Stimulated activated CD4-positive, alpha-beta T cell treated with anti-CD3 and anti-CD28 coated beads, Interleukin-2, amount 100 ng/mL, for 24 hours (primary cell): Measurements from ENCODE around the gene NAGK.
"Not testable (repeated sequence)": the region's sequence is repeated elsewhere in the genome, so short reads cannot be mapped to it uniquely, and the experiment has no call there.

ENCODE experiments used
- DNase-seq, 2 donors: peaks; one replicate each; pipeline ENCODE4 v3.0.0-alpha.2; 2020

Gene NAGK

DNA sequence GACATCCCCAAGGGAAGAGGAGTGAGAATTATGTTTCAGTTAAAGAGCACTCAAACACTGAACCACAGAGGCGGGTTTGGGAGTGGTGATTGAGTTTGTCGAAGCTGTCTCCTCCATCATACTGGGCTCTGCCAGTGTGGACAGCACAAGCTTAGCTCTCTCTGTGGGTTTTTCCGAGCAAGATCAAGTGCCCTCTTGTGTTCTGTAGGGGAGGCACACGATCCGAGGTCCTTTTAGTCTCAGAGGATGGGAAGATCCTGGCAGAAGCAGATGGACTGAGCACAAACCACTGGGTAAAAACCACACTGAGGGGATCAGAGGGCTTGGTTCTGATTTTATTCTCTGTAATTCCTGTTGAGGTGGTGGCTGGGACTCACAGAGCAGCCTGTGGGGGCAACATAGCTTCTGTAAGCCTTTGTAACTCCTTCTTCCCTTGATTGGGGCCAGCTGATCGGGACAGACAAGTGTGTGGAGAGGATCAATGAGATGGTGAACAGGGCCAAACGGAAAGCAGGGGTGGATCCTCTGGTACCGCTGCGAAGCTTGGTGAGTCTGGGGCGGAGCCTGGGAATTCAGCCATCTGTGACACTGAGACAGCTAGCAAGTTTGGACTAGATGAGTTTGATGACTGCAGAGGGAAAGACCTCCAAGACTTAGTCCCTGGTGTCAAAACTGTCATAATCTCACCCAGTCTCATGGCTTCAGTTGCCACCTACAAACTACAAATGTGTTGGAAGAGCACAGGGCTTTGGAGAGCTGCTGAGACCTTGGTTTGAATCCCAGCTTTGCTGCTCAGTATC lies 2.0 kb downstream of the NAGK start:
- DNase-seq, result no peak

DNA sequence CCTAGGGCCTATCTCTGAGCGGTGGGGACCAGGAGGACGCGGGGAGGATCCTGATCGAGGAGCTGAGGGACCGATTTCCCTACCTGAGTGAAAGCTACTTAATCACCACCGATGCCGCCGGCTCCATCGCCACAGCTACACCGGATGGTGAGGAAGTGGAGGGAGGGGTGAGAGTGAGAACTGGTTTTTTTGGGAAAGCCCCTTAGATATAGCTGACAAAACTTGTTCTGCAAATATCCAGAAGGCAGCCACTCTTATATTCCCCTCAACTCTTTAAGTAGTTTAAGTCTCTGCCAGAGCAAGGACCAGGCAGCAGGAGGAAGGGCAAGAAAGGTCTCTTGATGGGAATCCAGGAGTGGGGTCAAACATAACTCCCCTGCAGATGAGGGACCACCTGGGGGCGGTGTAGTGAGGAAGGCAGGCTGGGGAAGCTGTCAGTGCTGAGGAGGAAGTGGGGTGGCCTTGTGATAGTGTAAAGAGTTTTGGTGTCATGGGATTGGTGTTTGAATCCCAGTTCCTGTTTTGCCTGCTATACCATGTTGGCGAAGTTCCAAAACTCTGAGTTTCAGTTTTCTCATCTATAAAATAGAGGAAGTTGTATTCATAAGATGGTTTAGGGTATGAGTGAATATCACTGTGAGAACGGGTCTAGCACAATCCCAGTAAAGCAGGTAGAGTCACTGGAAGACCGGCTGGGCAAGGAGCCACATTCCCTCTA lies 3.4 kb downstream of the NAGK start:
- DNase-seq, result peak; percentile 60 to 63

DNA sequence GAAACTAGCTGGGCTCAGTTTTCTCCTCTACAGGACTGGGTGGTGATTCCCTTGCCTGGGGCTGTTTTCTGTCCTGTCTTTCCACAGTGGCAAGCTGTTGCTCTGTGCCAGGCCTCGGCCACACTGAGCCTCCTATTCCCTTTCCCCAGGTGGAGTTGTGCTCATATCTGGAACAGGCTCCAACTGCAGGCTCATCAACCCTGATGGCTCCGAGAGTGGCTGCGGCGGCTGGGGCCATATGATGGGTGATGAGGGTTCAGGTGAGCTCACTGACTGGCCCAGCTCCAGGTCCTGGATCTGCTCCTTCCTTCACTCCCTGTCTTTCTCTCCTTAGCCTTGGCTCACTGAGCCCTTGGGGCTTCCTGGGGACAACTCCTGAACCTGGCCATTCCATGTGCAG lies 4.0 kb downstream of the NAGK start:
- no peak for DNase-seq

DNA sequence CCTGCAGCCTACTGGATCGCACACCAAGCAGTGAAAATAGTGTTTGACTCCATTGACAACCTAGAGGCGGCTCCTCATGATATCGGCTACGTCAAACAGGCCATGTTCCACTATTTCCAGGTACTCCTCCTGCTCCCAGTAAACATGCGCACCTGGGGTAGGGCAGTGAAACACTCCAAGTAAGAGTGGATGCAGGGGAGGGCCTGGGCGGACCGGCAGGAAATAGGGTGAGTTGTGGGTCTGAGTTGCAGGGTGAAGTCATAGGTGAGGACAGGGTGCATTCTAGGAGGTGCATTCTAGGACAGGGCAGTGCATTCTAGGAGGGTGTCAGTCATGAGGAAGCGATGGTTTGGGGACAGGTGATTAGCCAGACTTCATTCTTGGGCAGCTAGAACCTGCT lies 5.0 kb downstream of the NAGK start:
- no peak for DNase-seq

DNA sequence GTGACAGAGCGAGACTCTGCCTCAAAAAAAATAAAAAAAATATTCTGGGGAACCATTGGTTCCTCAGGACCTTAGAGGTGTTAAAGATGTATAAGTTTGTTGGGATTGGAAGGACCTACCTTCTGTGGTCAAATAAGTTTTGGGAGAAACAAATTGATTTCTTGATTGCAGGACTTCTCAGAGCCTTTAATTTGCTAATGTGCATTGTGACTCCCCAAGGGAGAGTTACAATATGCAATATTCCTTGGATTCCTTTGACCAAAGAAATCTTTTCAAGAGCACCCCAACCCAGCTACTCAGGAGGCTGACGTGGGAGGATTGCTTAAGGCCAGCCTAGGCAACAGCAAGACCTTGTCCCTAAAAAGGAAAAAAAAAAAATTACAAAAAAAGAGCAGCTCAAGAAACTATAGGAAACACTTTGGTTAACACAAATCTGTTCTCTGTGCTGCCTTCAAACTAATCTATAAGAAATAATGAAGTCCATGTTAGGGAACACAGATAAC lies 6.5 kb downstream of the NAGK start:
- no peak for DNase-seq

DNA sequence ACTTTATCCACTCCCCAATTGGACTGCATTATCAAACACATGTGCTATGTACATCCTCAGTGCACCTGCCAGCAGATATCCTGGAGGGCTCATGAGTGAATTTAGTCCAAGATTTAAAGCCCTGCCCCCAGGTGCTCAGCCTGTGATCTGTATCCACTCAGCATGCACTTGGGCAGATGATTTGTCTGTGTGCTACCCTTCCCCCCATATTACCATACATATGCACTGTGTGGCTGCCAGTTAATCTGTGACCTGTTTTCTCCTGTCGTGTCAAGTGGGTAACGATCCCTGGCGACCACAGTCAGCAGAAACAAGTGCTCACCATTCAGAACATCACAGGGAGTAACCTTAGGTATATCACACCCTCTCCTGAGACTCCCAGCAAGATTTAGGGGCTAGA lies 10.2 kb downstream of the NAGK start:
- no peak for DNase-seq

DNA sequence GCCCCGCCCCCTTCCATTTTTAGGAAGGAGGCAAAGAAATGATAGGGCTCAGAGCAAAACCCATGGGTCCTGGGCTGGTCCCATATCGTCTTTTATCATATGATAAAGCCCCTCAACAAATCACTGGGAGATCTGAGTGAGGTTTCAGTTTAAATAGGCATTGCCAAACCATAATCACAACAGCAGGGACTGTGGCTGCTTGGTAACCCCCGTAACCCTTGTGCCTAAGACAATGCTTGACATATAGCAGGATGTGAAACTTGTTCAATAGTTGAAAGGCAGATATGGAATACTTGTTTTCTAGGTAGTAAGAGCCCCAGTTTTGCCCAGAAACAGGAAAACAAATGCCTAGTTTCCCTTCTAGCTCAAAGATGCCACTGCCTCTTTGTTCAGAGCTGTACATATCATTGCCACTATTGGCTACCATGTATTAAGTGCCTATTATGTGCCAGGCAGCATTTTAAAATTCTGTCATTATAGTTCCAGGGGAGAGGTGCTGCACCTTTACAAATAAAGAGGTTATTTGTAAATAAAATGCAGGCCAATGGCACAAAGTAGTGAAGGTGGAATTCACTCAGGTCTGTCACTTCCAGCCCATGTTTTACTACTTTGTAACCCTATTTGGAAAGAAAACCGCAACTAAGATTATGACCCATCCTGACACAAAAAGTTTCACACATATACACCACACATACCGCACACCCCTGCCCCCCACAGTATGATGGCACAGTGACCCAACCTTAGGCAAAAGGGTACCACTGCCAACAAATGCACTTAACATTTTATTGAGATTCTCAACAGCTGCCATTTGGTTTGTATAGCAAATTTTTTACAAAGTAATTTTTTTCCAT lies 14.2 kb downstream of the NAGK start:
- DNase-seq, result peak; percentile 58 to 65

DNA sequence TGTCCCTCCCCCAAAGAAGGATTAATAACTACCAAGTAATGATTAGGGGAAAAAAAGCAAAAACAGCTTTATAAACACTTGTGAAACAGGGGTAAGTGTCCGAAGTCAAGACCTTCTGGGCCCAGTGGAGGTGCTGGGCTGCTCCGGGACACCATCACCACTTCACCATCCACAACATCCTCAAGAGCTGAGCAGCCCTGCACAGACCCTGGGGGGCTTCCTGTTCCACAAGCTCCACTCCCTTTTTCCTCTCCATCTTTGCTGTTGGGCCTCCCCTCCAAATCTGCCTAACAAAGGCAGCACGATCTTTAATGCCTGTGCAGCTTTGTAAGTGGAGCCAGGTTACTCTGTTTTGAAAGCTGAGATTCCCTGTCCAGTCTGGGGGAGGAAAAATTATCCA lies 14.8 kb downstream of the NAGK start:
- not testable (repeated sequence) for DNase-seq

DNA sequence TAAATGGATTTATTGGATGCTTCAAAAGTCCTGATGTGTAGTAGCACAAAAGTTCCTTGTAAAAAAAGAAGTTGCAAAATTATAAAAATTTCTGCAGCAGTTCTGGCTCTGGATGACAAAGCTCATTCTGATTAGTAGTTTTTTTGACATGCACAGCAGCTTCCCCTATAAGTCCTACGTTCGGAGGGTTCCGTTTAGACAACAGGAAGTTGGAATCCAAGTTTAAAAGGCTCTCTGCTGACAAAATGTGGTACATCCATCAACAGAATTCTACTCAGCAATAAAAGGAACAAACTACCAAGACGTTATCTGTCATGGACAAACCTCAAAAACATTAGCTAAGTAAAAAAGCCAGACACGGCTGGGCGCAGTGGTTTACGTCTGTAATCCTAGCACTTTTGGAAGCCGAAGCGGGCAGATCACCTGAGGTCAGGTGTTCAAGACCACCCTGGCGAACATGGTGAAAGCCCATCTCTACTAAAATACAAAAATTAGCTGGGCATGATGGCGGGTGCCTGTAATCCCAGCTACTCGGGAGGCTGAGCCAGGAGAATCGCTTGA lies 15.4 kb downstream of the NAGK start:
- DNase-seq, result not testable (repeated sequence)

DNA sequence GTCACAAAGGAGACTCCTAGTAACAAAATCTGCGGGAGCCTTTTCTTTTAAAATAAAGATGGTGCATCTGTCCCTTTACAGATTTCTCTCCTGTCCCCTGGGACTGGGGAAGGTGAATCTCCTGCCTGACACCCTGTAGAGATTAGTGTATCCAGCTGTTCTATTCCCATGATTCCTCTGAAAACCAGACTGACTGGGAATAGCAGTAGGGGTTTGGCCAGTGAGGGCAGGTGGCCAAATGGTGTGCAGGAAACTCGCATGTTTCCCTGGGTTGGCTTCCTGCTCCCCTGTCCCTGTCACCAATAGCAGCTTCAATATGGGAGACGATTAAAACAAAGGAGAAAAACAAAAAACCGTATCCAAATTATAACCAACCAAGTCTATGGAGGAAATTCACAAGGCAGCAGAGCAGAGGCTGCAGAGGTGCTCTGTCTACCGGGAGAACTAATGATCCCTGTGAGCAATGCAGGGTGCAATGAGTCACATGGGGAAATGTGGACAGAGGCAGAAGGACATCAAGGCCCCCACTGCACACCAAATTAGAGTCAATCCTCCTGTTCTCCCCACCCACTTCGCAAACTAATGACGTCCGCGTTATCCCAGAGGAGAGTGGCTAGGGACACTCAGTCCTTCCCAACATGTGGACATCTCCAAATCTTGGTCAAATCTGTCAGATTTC lies 17.0 kb downstream of the NAGK start:
- DNase-seq, result not testable (repeated sequence)

DNA sequence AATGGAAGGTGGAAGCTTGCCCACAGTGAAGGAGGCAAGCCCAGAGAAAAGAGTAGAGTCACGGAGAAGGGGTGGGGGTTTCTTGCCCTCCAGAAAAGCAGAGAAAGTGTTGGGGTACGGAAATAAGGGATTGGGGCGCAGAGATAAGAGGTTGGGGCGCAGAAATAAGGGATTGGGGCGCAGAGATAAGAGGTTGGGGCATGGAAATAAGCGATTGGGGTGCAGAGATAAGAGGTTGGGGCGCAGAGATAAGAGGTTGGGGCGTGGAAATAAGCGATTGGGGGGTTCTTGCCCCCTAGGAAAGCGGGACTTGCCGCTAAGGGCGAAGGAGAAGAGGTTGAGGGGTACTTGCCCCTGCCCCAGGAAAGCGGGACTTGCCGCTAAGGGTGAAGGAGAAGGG lies 21.0 kb downstream of the NAGK start:
- DNase-seq, result not testable (repeated sequence)

DNA sequence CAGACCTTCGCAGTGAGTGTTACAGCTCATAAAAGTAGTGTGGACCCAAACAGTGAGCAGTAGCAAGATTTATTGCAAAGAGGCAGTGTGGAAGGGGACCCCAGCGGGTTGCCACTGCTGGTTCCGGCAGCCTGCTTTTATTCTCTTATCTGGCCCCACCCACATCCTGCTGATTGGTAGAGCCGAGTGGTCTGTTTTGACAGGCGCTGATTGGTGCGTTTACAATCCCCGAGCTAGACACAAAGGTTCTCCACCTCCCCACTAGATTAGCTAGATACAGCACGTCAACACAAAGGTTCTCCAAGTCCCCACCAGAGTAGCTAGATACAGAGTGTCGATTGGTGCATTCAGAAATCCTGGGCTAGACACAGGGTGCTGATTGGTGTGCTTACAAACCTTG lies 23.4 kb downstream of the NAGK start:
- DNase-seq, result not testable (repeated sequence)

DNA sequence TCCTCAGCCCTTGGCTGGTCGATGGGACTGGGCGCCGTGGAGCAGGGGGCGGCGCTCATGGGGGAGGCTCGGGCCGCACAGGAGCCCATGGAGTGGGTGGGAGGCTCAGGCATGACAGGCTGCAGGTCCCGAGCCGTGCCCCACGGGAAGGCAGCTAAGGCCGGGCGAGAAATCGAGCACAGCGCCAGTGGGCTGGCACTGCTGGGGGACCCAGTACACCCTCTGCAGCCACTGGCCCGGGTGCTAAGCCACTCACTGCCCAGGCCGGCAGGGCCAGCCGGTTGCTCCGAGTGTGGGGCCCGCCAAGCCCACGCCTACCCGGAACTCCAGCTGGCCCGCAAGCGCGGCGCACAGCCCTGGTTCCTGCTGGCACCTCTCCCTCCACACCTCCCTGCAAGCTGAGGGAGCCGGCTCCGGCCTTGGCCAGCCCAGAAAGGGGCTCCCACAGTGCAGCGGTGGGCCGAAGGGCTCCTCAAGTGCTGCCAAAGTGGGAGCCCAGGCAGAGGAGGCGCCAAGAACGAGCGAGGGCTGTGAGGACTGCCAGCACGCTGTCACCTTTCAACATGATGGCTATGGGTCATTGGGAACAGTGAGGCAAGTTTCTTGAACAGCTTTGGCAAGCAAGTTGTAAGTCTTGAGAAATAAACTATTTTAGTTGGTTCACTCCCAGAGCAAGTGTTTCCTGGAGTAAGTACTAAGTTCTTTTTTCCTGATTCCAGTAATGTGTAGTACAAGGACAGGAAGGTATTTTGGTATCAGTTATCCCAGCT lies 24.2 kb downstream of the NAGK start:
- not testable (repeated sequence) for DNase-seq

DNA sequence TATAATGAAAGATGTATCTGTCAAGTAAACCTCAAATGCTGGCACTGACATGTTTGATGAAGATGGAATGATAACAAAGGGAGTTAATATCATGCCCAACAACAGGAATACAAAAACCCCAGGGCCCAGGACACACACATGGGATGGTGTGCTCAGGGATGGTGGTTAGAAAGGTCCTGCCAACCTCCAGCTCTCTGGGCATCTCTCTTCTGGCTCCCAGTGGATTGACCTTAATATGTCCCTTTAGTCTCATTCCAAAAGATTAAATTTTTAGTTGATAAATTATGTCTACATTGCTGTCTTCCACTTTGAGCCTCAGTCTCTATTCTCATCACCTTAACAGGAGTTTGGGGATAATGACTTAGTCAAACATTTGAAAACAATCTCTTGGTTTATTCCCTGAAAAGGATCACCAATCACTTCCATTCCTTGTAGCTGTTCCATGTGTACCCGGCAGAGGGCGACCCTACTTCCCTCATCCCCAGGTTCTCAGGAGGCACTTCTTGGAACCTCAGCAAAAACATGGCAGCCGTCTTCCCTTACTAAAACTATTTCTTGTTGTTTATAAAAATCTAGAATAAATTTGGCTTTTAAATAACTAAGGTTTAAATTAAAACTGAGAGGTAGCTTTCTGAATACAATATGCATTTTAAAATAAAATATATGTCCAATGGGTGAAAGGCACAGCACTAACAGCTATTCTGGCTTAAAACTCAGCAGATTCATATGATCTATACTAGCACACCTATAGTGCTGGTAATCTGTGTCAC lies 31.9 kb downstream of the NAGK start:
- DNase-seq, result peak; percentile 51 to 68

DNA sequence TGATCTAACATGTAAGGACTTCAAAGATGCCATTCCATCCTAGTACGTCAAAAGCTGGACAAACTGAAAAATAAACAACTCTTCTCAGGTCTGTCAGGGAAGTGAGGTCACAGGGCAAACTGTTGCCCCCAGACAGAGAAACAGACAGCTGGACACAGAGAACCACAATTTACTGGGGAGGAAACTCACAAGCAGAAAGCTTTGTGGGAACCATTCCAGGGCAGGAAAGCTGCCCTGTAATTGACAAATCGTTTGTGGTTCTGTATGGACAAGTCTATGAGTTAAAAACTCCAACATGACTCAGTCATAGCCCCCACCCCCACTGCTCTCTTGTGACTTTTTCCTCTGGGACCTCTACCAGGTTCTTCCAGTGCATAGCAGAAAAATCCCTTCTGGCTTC lies 33.2 kb downstream of the NAGK start:
- no peak for DNase-seq

DNA sequence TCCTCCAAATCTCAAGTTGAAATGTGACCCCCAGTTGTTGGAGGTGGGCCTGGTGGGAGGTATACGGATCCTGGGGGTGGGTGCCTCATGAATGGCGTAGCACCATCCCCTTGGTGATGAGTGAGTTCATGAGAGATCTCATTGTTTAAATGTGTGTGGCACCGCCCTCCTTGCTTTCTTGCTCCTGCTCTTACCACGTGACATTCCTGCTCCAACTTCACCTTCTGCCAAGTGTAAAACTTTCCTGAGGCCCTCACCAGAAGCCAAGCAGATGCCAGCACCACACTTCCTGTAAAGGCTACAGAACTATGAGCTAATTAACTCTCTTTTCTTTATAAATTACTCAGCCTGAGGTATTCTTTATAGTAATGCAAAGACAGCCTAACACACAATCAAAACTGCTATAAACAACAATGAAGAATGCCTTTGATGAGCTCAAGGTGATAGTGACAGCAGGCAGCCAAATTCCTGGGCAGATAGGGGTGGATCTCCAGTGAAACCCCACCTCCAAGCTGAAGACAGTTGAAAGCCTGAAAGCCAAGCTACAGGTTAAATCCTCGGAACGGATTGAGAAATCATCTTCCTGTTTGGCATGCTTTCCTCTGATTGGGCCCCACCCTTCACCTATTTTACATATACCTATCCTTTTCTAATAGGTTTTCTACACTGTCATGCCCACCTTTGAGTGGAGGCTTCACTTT lies 34.7 kb downstream of the NAGK start:
- no peak for DNase-seq

DNA sequence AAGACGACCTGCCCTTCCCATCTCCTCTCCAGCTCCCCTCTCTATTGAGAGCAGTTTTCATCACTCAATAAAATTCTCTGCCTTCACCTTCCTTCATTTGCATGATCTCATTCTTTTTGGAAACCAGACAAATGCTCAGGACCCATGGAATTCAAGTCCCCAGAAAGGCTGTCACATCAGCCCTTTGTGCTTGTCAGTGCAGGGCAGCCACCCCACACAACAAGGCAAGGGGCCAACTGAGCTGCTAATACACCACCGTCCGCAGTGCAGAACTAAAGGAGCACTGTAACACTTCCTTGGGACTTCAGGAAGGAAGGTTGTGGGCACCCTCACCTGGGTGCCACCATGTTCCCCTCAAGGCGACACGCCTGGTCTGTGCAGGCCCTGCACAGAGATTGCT lies 35.4 kb downstream of the NAGK start:
- DNase-seq, result no peak

DNA sequence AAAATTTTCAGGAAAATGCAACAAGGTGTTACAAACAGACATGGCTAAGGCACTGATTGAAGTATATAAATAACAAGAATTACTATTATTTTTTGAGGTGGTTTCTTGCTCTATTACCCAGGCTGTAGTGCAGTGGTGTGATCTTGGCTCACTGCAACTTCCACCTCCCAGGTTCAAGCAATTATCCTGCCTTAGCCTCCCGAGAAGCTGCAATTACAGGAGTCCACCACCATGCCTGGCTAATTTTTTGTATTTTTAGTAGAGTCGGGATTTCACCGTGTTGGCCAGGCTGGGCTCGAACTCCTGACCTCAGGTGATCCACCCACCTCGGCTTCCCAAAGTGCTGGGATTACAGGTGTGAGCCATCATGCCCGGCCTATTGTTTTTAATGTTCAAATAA lies 38.0 kb downstream of the NAGK start:
- not testable (repeated sequence) for DNase-seq

DNA sequence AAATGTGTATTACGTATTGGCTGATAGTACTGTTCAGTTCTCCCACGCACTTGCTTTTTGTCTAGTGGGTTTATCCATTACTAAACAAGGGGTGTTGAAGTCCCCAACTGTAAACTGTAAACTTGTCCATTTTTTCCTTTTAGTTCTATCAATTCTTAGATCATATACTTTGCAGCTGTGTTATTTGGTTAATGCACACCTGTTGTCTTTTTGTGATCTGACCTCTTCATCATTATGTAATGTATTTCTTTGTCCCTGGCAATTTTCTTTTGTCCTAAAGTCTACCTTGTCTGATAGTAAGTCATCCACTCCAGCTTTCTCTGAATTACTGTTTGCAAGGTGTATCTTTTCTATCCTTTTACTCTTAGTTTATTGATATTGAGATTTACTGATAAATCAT lies 39.6 kb downstream of the NAGK start:
- DNase-seq, result no peak

DNA sequence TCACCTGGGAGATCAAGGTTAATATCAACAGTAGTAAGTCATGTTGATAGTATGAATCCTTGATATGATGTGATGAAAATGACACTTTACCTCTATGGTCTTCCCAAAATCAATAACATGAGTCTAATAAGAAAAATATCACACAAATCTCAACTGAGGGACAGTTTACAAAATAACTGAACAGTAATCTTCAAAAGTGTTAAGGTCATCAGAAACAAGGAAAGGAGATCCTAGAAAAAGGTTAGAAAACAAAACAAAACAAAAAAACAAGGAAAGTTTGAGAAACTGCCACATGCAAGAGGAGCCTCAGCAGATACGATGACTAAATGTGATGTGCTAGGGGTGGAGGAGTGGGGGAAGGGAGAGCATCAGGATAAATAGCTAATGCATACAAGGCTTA lies 45.4 kb downstream of the NAGK start:
- DNase-seq, result no peak
